K562 (cell line): ENCODE data around the gene CBFA2T2. TPM values are rescaled to one million over a fixed set of nuclear protein-coding genes. Genes with fewer than 3 reads are reported as not detected.

Experiments used
- ARHGAP35 ChIP-seq: fragments of 450-650 bp; IDR thresholded peaks from 2 replicates; pipeline ENCODE4 v1.6.1; 2018; ENCODE audit not compliant: partially characterized antibody
- ARNT ChIP-seq, 2 experiments: fragments of 450-650 bp; IDR thresholded peaks; 2 replicates each; pipeline ENCODE4 v1.6.1; 2016; ENCODE audit warnings: mild to moderate bottlenecking in 1 of 2
- BMI1 ChIP-seq: fragments of 150-350 bp; IDR thresholded peaks from 2 replicates; pipeline ENCODE4 v1.6.1; 2014; ENCODE audit warnings: low read length
- ILK ChIP-seq: fragments of 450-650 bp; IDR thresholded peaks from 2 replicates; pipeline ENCODE4 v1.6.1; 2016; ENCODE audit warnings: missing genetic modification characterization, low read depth, mild to moderate bottlenecking, missing compliant biosample characterization, moderate library complexity, borderline replicate concordance
- KAT8 ChIP-seq: fragments of 450-650 bp; IDR thresholded peaks from 2 replicates; pipeline ENCODE4 v1.6.1; 2016; ENCODE audit warnings: low read depth, mild to moderate bottlenecking
- MED1 ChIP-seq: sonication (generic); formaldehyde crosslinking; IDR thresholded peaks from 2 replicates; pipeline ENCODE4 v1.8.1; 2023; ENCODE audit warnings: missing genetic modification reagents, borderline replicate concordance
- NELFE ChIP-seq: IDR thresholded peaks from 2 replicates; pipeline ENCODE4 v1.6.1; 2011; ENCODE audit warnings: mild to moderate bottlenecking; ENCODE audit not compliant: insufficient read depth, insufficient read length
- PHB ChIP-seq: fragments of 250-450 bp; sonication (Bioruptor Pico); IDR thresholded peaks from 2 replicates; pipeline ENCODE4 v1.5.0; 2021
- POLR3A ChIP-seq: IDR thresholded peaks from 2 replicates; pipeline ENCODE4 v1.6.1; 2011; ENCODE audit warnings: borderline replicate concordance, mild to moderate bottlenecking, moderate library complexity; ENCODE audit not compliant: insufficient read length, insufficient read depth; ENCODE audit errors: extremely low read depth
- RFX7 ChIP-seq: fragments of 250-450 bp; sonication (Bioruptor Pico); IDR thresholded peaks from 2 replicates; pipeline ENCODE4 v1.5.1; 2021; ENCODE audit warnings: mild to moderate bottlenecking
- YY1 ChIP-seq, 3 experiments: IDR thresholded peaks; 2 replicates each; pipeline ENCODE4 v1.6.1; 2011; ENCODE audit warnings: low read length in 2 of 3, mild to moderate bottlenecking in 2 of 3, moderate library complexity in 2 of 3, borderline replicate concordance in 1 of 3, control low read depth in 1 of 3, low read depth in 1 of 3; ENCODE audit not compliant: insufficient read depth in 3 of 3, insufficient replicate concordance in 2 of 3, control insufficient read depth in 1 of 3, insufficient read length in 1 of 3; ENCODE audit errors: extremely low read depth in 1 of 3
- ZEB2 ChIP-seq: fragments of 450-650 bp; IDR thresholded peaks from 2 replicates; pipeline ENCODE4 v1.6.1; 2016
- ZFP1 ChIP-seq: fragments of 450-650 bp; formaldehyde crosslinking; IDR thresholded peaks from 2 replicates; pipeline ENCODE4 v1.4.0; 2020; ENCODE audit warnings: mild to moderate bottlenecking, mixed read lengths
- ZKSCAN3 ChIP-seq: fragments of 250-450 bp; sonication (Bioruptor Pico); IDR thresholded peaks from 2 replicates; pipeline ENCODE4 v1.4.0; 2020
- ZNF217 ChIP-seq: sonication (generic); formaldehyde crosslinking; IDR thresholded peaks from 2 replicates; pipeline ENCODE4 v1.8.0; 2022; ENCODE audit warnings: mild to moderate bottlenecking, missing genetic modification reagents
- ZNF253 ChIP-seq: fragments of 250-450 bp; sonication (Bioruptor Pico); conservative IDR thresholded peaks from 2 replicates; pipeline ENCODE4 v1.6.1; 2021; ENCODE audit warnings: mild to moderate bottlenecking
- ZNF445 ChIP-seq: fragments of 250-450 bp; sonication (Bioruptor Pico); IDR thresholded peaks from 2 replicates; pipeline ENCODE4 v1.4.0; 2020; ENCODE audit warnings: low read depth, mild to moderate bottlenecking, moderate library complexity
- ZNF561 ChIP-seq: fragments of 450-650 bp; formaldehyde crosslinking; conservative IDR thresholded peaks from 2 replicates; pipeline ENCODE4 v1.4.0; 2020; ENCODE audit warnings: mild to moderate bottlenecking, moderate library complexity
- ZNF707 ChIP-seq: fragments of 250-450 bp; sonication (Bioruptor Pico); conservative IDR thresholded peaks from 2 replicates; pipeline ENCODE4 v1.8.0; 2022; ENCODE audit warnings: inconsistent platforms, mild to moderate bottlenecking, moderate library complexity
- polyA plus RNA-seq, 8 experiments: library from polyadenylated mRNA; depleted of rRNA in 4 of 8; stranded (reverse) in 5 of 8; unstranded in 3 of 8; fragments of >200 nt; fragmentation: Nextera tagmentation in 2 of 8; fragmentation: Illumina TruSeq in 1 of 8; extraction: Ambion mirVana in 2 of 8; extraction: Trizol in 1 of 8; gene quantifications; 2 replicates each; pipeline versions ENCODE4 v1.2.1 to v1.2.3, GENCODE V29; 2011 to 2014; ENCODE audit warnings: inconsistent platforms in 1 of 8, missing spikeins in 1 of 8
- total RNA-seq, 7 experiments: library from RNA; depleted of rRNA in 6 of 7; stranded (reverse); fragments of >200 nt in 6 of 7; fragmentation: Illumina TruSeq in 2 of 7; extraction: Trizol in 2 of 7; gene quantifications; 2 replicates each; pipeline versions ENCODE4 v1.2.1 to v1.2.3, GENCODE V29; 2011 to 2021; ENCODE audit warnings: low replicate concordance in 1 of 7
- TF ChIP-seq, protein P1 (sequence below): fragments of 450-650 bp; formaldehyde crosslinking; IDR thresholded peaks from 2 replicates; pipeline ENCODE4 v1.4.0; 2020; ENCODE audit warnings: mild to moderate bottlenecking, moderate library complexity
- TF ChIP-seq, protein P2 (sequence below): sonication (generic); formaldehyde crosslinking; IDR thresholded peaks from 2 replicates; pipeline ENCODE4 v1.8.1; 2022; ENCODE audit warnings: missing genetic modification reagents
- TF ChIP-seq, protein P3 (sequence below): fragments of 250-450 bp; sonication (Bioruptor Pico); IDR thresholded peaks from 2 replicates; pipeline ENCODE4 v1.6.1; 2021; ENCODE audit warnings: mild to moderate bottlenecking
- TF ChIP-seq, protein P4 (sequence below): fragments of 450-650 bp; IDR thresholded peaks from 2 replicates; pipeline ENCODE4 v1.6.1; 2016; ENCODE audit warnings: antibody characterized with exemption
- TF ChIP-seq, protein P5 (sequence below): fragments of 200-400 bp; formaldehyde crosslinking; IDR thresholded peaks from 2 replicates; pipeline ENCODE4 v1.6.1; 2017; ENCODE audit warnings: mild to moderate bottlenecking, low read depth, low read length, moderate library complexity

CBFA2T2 gene
- total and polyA plus RNA-seq, 9 of the 15 experiments (the other 6 are each of a cell fraction or from before 2014, with no cell fraction given), result 0.27 to 9.6 (median 5.8) TPM

DNA sequence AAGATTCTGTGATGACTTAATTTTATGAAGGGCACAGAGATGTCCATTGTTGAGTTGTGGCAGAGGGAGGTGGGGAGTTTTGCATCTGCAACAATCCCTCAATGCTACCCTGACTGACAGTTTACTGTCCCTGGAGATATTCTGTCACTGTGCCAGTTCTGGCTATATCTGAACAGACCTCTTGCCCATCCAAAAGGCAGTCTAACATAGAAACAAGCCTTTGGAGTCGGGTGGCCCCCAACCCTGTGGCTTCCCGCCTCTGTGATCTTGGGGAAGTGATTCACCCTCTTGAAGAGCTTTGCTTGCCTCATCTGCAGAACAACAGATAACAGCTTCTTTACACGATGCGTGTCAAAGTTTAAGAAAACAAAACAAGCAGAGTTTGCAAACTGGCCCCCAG lies 200.1 kb downstream of the CBFA2T2 start (continued):
- TF ChIP-seq, protein P1, sequence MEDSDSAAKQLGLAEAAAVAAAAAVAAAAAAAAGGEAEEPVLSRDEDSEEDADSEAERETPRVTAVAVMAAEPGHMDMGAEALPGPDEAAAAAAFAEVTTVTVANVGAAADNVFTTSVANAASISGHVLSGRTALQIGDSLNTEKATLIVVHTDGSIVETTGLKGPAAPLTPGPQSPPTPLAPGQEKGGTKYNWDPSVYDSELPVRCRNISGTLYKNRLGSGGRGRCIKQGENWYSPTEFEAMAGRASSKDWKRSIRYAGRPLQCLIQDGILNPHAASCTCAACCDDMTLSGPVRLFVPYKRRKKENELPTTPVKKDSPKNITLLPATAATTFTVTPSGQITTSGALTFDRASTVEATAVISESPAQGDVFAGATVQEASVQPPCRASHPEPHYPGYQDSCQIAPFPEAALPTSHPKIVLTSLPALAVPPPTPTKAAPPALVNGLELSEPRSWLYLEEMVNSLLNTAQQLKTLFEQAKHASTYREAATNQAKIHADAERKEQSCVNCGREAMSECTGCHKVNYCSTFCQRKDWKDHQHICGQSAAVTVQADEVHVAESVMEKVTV (CRISPR knock-in tag), result no peak
- TF ChIP-seq PHB (CRISPR knock-in tag), result no peak
- TF ChIP-seq, protein P2, sequence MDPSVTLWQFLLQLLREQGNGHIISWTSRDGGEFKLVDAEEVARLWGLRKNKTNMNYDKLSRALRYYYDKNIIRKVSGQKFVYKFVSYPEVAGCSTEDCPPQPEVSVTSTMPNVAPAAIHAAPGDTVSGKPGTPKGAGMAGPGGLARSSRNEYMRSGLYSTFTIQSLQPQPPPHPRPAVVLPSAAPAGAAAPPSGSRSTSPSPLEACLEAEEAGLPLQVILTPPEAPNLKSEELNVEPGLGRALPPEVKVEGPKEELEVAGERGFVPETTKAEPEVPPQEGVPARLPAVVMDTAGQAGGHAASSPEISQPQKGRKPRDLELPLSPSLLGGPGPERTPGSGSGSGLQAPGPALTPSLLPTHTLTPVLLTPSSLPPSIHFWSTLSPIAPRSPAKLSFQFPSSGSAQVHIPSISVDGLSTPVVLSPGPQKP (CRISPR knock-in tag), result no peak
- no peak for TF ChIP-seq NELFE
- TF ChIP-seq YY1 (IDR thresholded peaks at IDR 0.05; ENCODE audit: borderline replicate concordance in 1 of 3, control insufficient read depth in 1 of 3, extremely low read depth in 1 of 3, insufficient read depth in 3 of 3, insufficient read length in 1 of 3, insufficient replicate concordance in 2 of 3, low read depth in 1 of 3, low read length in 2 of 3), result no peak
- no peak for TF ChIP-seq RFX7 (CRISPR knock-in tag)
- no peak for TF ChIP-seq ZKSCAN3 (CRISPR knock-in tag)
- TF ChIP-seq ZNF561 (CRISPR knock-in tag), result no peak
- TF ChIP-seq, protein P3, sequence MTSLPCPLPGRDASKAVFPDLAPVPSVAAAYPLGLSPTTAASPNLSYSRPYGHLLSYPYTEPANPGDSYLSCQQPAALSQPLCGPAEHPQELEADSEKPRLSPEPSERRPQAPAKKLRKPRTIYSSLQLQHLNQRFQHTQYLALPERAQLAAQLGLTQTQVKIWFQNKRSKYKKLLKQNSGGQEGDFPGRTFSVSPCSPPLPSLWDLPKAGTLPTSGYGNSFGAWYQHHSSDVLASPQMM (CRISPR knock-in tag), result no peak
- TF ChIP-seq ILK (tag), result no peak
- TF ChIP-seq ZNF217, result no peak
- peak in 1 of 2 experiments; percentile 78; a peak in 1 of 4 replicates for TF ChIP-seq ARNT (IDR thresholded peaks at IDR 0.05)
- no peak for TF ChIP-seq KAT8
- TF ChIP-seq BMI1, result no peak
- no peak for TF ChIP-seq ZEB2
- TF ChIP-seq ZFP1 (CRISPR knock-in tag), result no peak
- TF ChIP-seq, protein P4, sequence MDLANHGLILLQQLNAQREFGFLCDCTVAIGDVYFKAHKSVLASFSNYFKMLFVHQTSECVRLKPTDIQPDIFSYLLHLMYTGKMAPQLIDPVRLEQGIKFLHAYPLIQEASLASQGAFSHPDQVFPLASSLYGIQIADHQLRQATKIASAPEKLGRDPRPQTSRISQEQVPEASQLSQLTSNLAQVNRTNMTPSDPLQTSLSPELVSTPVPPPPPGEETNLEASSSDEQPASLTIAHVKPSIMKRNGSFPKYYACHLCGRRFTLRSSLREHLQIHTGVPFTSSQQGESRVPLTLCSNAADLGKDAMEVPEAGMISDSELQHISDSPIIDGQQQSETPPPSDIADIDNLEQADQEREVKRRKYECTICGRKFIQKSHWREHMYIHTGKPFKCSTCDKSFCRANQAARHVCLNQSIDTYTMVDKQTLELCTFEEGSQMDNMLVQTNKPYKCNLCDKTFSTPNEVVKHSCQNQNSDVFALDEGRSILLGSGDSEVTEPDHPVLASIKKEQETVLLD, result no peak
- no peak for TF ChIP-seq POLR3A
- no peak for TF ChIP-seq ARHGAP35
- TF ChIP-seq ZNF253 (CRISPR knock-in tag), result no peak
- TF ChIP-seq MED1, result no peak
- TF ChIP-seq, protein P5, sequence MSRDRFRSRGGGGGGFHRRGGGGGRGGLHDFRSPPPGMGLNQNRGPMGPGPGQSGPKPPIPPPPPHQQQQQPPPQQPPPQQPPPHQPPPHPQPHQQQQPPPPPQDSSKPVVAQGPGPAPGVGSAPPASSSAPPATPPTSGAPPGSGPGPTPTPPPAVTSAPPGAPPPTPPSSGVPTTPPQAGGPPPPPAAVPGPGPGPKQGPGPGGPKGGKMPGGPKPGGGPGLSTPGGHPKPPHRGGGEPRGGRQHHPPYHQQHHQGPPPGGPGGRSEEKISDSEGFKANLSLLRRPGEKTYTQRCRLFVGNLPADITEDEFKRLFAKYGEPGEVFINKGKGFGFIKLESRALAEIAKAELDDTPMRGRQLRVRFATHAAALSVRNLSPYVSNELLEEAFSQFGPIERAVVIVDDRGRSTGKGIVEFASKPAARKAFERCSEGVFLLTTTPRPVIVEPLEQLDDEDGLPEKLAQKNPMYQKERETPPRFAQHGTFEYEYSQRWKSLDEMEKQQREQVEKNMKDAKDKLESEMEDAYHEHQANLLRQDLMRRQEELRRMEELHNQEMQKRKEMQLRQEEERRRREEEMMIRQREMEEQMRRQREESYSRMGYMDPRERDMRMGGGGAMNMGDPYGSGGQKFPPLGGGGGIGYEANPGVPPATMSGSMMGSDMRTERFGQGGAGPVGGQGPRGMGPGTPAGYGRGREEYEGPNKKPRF, result no peak
- no peak for TF ChIP-seq ZNF707 (CRISPR knock-in tag)
- TF ChIP-seq ZNF445 (CRISPR knock-in tag), result no peak
